WTC11 (cell line): ENCODE measurements around the gene WHAMM.

Experiments used
- ATF1 ChIP-seq: sonication (generic); formaldehyde crosslinking; IDR thresholded peaks from 2 replicates; pipeline ENCODE4 v1.8.1; 2023; ENCODE audit warnings: mild to moderate bottlenecking, moderate library complexity, missing genetic modification reagents
- ATF3 ChIP-seq: sonication (generic); formaldehyde crosslinking; conservative IDR thresholded peaks from 2 replicates; pipeline ENCODE4 v1.8.1; 2022; ENCODE audit warnings: mild to moderate bottlenecking, missing genetic modification reagents
- CDX4 ChIP-seq: fragments of 250-450 bp; sonication (Bioruptor Pico); IDR thresholded peaks from 2 replicates; pipeline ENCODE4 v1.9.0; 2021; ENCODE audit warnings: moderate library complexity, mild to moderate bottlenecking, inconsistent platforms, borderline replicate concordance
- CTCF ChIP-seq: fragments of 200-600 bp; IDR thresholded peaks from 2 replicates; pipeline ENCODE4 v1.8.0; 2022; ENCODE audit warnings: antibody characterized with exemption
- E2F5 ChIP-seq: sonication (generic); formaldehyde crosslinking; IDR thresholded peaks from 2 replicates; pipeline ENCODE4 v1.8.1; 2022; ENCODE audit warnings: mild to moderate bottlenecking, moderate library complexity, missing genetic modification reagents
- ELF4 ChIP-seq: sonication (generic); formaldehyde crosslinking; IDR thresholded peaks from 2 replicates; pipeline ENCODE4 v1.8.1; 2022; ENCODE audit warnings: low read depth, mild to moderate bottlenecking, moderate library complexity, missing genetic modification reagents
- FOXP1 ChIP-seq: sonication (generic); formaldehyde crosslinking; IDR thresholded peaks from 2 replicates; pipeline ENCODE4 v1.8.0; 2022; ENCODE audit warnings: missing genetic modification reagents, mild to moderate bottlenecking, moderate library complexity, borderline replicate concordance
- JUN ChIP-seq: sonication (generic); formaldehyde crosslinking; IDR thresholded peaks from 2 replicates; pipeline ENCODE4 v1.8.0; 2023; ENCODE audit warnings: mild to moderate bottlenecking, missing genetic modification reagents
- KAT7 ChIP-seq: sonication (generic); formaldehyde crosslinking; IDR thresholded peaks from 2 replicates; pipeline ENCODE4 v1.8.1; 2023; ENCODE audit warnings: missing genetic modification reagents, mild to moderate bottlenecking, borderline replicate concordance
- MAX ChIP-seq: sonication (generic); formaldehyde crosslinking; IDR thresholded peaks from 2 replicates; pipeline ENCODE4 v1.8.0; 2022; ENCODE audit warnings: mild to moderate bottlenecking, missing genetic modification reagents
- NR3C1 ChIP-seq: sonication (generic); formaldehyde crosslinking; conservative IDR thresholded peaks from 2 replicates; pipeline ENCODE4 v1.8.1; 2023; ENCODE audit warnings: low read depth, mild to moderate bottlenecking, missing genetic modification reagents
- ZNF263 ChIP-seq: sonication (generic); formaldehyde crosslinking; IDR thresholded peaks from 2 replicates; pipeline ENCODE4 v1.8.1; 2022; ENCODE audit warnings: low read depth, mild to moderate bottlenecking, moderate library complexity, missing genetic modification reagents
- ZNF532 ChIP-seq: fragments of 250-450 bp; sonication (Bioruptor Pico); IDR thresholded peaks from 2 replicates; pipeline ENCODE4 v1.9.0; 2021; ENCODE audit warnings: mild to moderate bottlenecking, borderline replicate concordance

- TF ChIP-seq CTCF (no peak), MAX (CRISPR knock-in tag) (no peak; the same call in 1 of the 2 replicates), KAT7 (CRISPR knock-in tag) (no peak), JUN (CRISPR knock-in tag) (no peak), ZNF263 (CRISPR knock-in tag) (no peak), ATF3 (CRISPR knock-in tag) (no peak), NR3C1 (CRISPR knock-in tag) (no peak), CDX4 (CRISPR knock-in tag) (no peak), FOXP1 (CRISPR knock-in tag) (no peak), E2F5 (CRISPR knock-in tag) (no peak; the same call in 1 of the 2 replicates), ATF1 (CRISPR knock-in tag) (no peak), ELF4 (CRISPR knock-in tag) (no peak), ZNF532 (CRISPR knock-in tag) (no peak)
Measured at GRCh38 chr15:82809308-82810060, at the start of gene WHAMM.
